Uterus (tissue), 2 donors: ENCODE results near the gene RIOK1.

ENCODE experiments used
- POLR2A ChIP-seq, 2 donors: fragments of 450-650 bp; IDR thresholded peaks; one replicate each; pipeline ENCODE4 v1.6.1; 2016; ENCODE audit warnings: antibody characterized with exemption in 2 of 2, mild to moderate bottlenecking in 1 of 2, moderate library complexity in 1 of 2
- TF ChIP-seq, protein P1 (sequence below), 4 experiments: fragments of 200-600 bp in 2 of 4; fragments of 450-650 bp in 2 of 4; sonication (generic) in 2 of 4; IDR thresholded peaks; one replicate each; pipeline ENCODE4 v1.5.1; 2016 to 2019; ENCODE audit warnings: antibody characterized with exemption in 4 of 4, mild to moderate bottlenecking in 2 of 4, moderate library complexity in 1 of 4

DNA sequence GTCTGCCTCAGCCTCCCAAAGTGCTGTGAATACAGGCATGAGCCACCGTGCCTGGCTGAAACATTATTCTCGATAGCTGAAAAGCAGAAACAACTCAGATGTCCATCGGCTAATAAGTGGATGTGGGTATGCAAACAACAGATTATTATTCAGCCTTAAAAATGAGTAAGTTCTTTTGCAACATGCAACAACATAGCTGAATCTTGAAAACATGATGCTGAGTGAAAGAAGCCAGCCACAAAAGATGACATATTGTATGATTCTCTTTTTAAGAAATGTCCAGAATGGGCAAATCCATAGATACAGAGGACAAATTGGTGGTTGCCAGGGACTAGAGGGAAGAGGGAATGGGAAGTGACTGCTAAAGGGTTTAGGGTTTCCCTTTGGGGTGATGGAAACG lies 61.7 kb downstream of the RIOK1 start:
- TF ChIP-seq, protein P1, sequence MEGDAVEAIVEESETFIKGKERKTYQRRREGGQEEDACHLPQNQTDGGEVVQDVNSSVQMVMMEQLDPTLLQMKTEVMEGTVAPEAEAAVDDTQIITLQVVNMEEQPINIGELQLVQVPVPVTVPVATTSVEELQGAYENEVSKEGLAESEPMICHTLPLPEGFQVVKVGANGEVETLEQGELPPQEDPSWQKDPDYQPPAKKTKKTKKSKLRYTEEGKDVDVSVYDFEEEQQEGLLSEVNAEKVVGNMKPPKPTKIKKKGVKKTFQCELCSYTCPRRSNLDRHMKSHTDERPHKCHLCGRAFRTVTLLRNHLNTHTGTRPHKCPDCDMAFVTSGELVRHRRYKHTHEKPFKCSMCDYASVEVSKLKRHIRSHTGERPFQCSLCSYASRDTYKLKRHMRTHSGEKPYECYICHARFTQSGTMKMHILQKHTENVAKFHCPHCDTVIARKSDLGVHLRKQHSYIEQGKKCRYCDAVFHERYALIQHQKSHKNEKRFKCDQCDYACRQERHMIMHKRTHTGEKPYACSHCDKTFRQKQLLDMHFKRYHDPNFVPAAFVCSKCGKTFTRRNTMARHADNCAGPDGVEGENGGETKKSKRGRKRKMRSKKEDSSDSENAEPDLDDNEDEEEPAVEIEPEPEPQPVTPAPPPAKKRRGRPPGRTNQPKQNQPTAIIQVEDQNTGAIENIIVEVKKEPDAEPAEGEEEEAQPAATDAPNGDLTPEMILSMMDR (IDR thresholded peaks at IDR 0.05): no peak
- no peak for TF ChIP-seq POLR2A (IDR thresholded peaks at IDR 0.05)
